HepG2 (cell line): ENCODE data around the gene STMN3. TPM values are rescaled to one million over a fixed set of nuclear protein-coding genes. Genes with fewer than 3 reads are reported as not detected.

Source experiments
- ARNTL ChIP-seq: sonication (generic); formaldehyde crosslinking; IDR thresholded peaks from 2 replicates; pipeline ENCODE4 v1.4.0; 2020; ENCODE audit warnings: mild to moderate bottlenecking, missing genetic modification reagents
- BRD4 ChIP-seq: sonication (generic); formaldehyde crosslinking; IDR thresholded peaks from 2 replicates; pipeline ENCODE4 v1.4.0; 2020; ENCODE audit warnings: missing genetic modification reagents
- IKZF1 ChIP-seq: fragments of 450-650 bp; IDR thresholded peaks from 2 replicates; pipeline ENCODE4 v1.7.1; 2016
- KDM3A ChIP-seq: IDR thresholded peaks from 2 replicates; pipeline ENCODE4 v1.6.1; 2018; ENCODE audit warnings: low read depth, missing compliant biosample characterization
- NFE2 ChIP-seq: sonication (generic); formaldehyde crosslinking; IDR thresholded peaks from 2 replicates; pipeline ENCODE4 v1.4.0; 2020; ENCODE audit warnings: missing genetic modification reagents
- PAWR ChIP-seq: sonication (generic); formaldehyde crosslinking; IDR thresholded peaks from 2 replicates; pipeline ENCODE4 v1.4.0; 2020; ENCODE audit warnings: missing genetic modification reagents, mild to moderate bottlenecking, borderline replicate concordance
- RNF2 ChIP-seq: fragments of 450-650 bp; conservative IDR thresholded peaks from 2 replicates; pipeline ENCODE4 v1.6.1; 2016; ENCODE audit warnings: low read depth
- SIN3A ChIP-seq: IDR thresholded peaks from 2 replicates; pipeline ENCODE4 v1.6.1; 2011; ENCODE audit warnings: low read depth, mild to moderate bottlenecking, control low read depth, low read length, borderline replicate concordance
- SRSF9 ChIP-seq: fragments of 200-400 bp; formaldehyde crosslinking; IDR thresholded peaks from 2 replicates; pipeline ENCODE4 v1.6.1; 2018; ENCODE audit warnings: borderline replicate concordance, mild to moderate bottlenecking, low read depth, low read length; ENCODE audit not compliant: insufficient read depth, poor library complexity, severe bottlenecking
- ZFP41 ChIP-seq: sonication (generic); formaldehyde crosslinking; IDR thresholded peaks from 2 replicates; pipeline ENCODE4 v1.4.0; 2020; ENCODE audit warnings: mild to moderate bottlenecking, missing genetic modification reagents, borderline replicate concordance
- ZNF407 ChIP-seq: sonication (generic); formaldehyde crosslinking; IDR thresholded peaks from one replicate; pipeline ENCODE4 v1.5.1; 2020; ENCODE audit warnings: mild to moderate bottlenecking, missing genetic modification reagents; ENCODE audit errors: not compliant biosample characterization
- ZNF652 ChIP-seq: IDR thresholded peaks from 2 replicates; pipeline ENCODE4 v1.6.1; 2016; ENCODE audit warnings: low read depth, borderline replicate concordance
- polyA plus RNA-seq, 8 experiments: library from polyadenylated mRNA; depleted of rRNA in 3 of 8; stranded (reverse) in 7 of 8; unstranded in 1 of 8; fragments of >200 nt; fragmentation: Illumina TruSeq in 4 of 8; extraction: Trizol in 4 of 8; gene quantifications; 2 replicates each; pipeline versions ENCODE4 v1.2.1 to v1.2.3, GENCODE V29; 2011 to 2016; ENCODE audit warnings: low read depth in 4 of 8, missing spikeins in 1 of 8, mixed read lengths in 1 of 8; ENCODE audit not compliant: insufficient read depth in 1 of 8
- total RNA-seq, 5 experiments: library from RNA; depleted of rRNA; stranded (reverse); fragments of >200 nt; fragmentation: Illumina TruSeq; extraction: Trizol; gene quantifications; 2 replicates each; pipeline ENCODE4 v1.2.3, GENCODE V29; 2016; ENCODE audit warnings: low read depth in 1 of 5
- TF ChIP-seq, protein P1 (sequence below): sonication (generic); formaldehyde crosslinking; conservative IDR thresholded peaks from 2 replicates; pipeline ENCODE4 v1.8.0; 2022; ENCODE audit warnings: low read depth, missing genetic modification reagents
- TF ChIP-seq, protein P2 (sequence below): sonication (generic); formaldehyde crosslinking; IDR thresholded peaks from 2 replicates; pipeline ENCODE4 v1.4.0; 2020; ENCODE audit warnings: missing genetic modification reagents, mild to moderate bottlenecking, borderline replicate concordance

The STMN3 gene
- total and polyA plus RNA-seq, 2 of the 13 experiments (the other 11 are each of a cell fraction or from before 2014, with no cell fraction given), result 21.0 to 48.3 TPM

- TF ChIP-seq, protein P1, sequence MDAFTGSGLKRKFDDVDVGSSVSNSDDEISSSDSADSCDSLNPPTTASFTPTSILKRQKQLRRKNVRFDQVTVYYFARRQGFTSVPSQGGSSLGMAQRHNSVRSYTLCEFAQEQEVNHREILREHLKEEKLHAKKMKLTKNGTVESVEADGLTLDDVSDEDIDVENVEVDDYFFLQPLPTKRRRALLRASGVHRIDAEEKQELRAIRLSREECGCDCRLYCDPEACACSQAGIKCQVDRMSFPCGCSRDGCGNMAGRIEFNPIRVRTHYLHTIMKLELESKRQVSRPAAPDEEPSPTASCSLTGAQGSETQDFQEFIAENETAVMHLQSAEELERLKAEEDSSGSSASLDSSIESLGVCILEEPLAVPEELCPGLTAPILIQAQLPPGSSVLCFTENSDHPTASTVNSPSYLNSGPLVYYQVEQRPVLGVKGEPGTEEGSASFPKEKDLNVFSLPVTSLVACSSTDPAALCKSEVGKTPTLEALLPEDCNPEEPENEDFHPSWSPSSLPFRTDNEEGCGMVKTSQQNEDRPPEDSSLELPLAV, result no peak
- TF ChIP-seq NFE2 (CRISPR knock-in tag), result peak; percentile 37; the same call in 1 of the 2 replicates
- peak; percentile 66; the same call in 1 of the 2 replicates for TF ChIP-seq ARNTL (CRISPR knock-in tag)
- TF ChIP-seq ZFP41, result no peak
- peak; percentile 98 for TF ChIP-seq SIN3A
- peak; percentile 54; the same call in 1 of the 2 replicates for TF ChIP-seq ZNF652 (CRISPR knock-in tag)
- TF ChIP-seq PAWR (CRISPR knock-in tag), result 0 out of 2 replicates have a peak, but pooled peaks have one; percentile 64
- peak; percentile 83 for TF ChIP-seq RNF2
- peak; percentile 44; the same call in 1 of the 2 replicates for TF ChIP-seq KDM3A (CRISPR knock-in tag)
- TF ChIP-seq, protein P2, sequence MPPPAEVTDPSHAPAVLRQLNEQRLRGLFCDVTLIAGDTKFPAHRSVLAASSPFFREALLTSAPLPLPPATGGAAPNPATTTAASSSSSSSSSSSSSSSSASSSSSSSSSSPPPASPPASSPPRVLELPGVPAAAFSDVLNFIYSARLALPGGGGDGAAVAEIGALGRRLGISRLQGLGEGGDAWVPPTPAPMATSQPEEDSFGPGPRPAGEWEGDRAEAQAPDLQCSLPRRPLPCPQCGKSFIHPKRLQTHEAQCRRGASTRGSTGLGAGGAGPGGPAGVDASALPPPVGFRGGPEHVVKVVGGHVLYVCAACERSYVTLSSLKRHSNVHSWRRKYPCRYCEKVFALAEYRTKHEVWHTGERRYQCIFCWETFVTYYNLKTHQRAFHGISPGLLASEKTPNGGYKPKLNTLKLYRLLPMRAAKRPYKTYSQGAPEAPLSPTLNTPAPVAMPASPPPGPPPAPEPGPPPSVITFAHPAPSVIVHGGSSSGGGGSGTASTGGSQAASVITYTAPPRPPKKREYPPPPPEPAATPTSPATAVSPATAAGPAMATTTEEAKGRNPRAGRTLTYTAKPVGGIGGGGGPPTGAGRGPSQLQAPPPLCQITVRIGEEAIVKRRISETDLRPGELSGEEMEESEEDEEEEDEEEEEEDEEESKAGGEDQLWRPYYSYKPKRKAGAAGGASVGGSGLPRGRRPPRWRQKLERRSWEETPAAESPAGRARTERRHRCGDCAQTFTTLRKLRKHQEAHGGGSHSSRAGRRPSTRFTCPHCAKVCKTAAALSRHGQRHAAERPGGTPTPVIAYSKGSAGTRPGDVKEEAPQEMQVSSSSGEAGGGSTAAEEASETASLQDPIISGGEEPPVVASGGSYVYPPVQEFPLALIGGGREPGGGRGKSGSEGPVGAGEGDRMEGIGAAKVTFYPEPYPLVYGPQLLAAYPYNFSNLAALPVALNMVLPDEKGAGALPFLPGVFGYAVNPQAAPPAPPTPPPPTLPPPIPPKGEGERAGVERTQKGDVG (CRISPR knock-in tag), result peak; percentile 43; the same call in 1 of the 2 replicates
- TF ChIP-seq IKZF1, result no peak
- TF ChIP-seq BRD4, result peak; percentile 68; the same call in 1 of the 2 replicates
- peak; percentile 79 for TF ChIP-seq ZNF407 (CRISPR knock-in tag)
- no peak for TF ChIP-seq SRSF9
Measured at GRCh38 chr20:63628246-63628975, 24.8 kb downstream of the STMN3 start (continued).
